HG02798 (cell line): ENCODE results near the gene SPEG.

ENCODE experiments used
- ATAC-seq: cut with Tn5 transposase; IDR thresholded peaks from one replicate; pipeline ENCODE4 v1.9.1; 2021; ENCODE audit warnings: mild to moderate bottlenecking; ENCODE audit not compliant: unreplicated experiment, poor library complexity

The SPEG gene

GRCh38 chr2:219522111-219523030 lies 87.7 kb downstream of the SPEG start:
- ATAC-seq = no peak

DNA sequence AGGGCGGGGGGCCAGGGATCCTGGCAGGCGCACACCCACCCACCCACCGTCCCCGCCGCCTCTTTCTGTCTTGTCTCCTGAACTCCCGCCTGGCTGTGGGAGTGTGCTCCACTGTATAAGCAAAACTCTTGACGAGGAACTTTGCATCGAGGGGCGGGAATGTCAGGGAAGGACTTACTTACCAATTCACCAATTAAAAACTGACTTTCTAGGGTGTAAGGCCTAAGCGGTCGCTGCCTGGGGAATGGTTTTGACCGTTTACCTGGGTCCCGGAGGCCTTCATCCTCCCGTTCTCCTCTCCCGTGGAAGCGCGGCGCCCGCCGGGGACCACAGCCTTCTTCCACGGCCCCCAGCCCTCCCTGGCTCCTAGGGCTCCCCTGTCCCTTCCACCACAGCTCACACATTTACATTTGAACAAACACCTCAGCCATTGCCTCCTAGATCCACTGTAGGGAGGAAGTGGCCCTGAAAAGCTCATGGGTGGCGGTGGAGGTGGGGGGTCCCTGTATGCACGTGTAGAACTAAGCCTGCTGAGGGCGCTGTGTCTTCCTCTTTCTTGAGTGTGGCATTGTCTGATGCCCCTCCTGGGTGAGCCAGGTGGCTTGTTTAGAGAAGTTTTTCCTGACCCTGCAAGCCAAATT lies 88.5 kb downstream of the SPEG start:
- no peak for ATAC-seq

DNA sequence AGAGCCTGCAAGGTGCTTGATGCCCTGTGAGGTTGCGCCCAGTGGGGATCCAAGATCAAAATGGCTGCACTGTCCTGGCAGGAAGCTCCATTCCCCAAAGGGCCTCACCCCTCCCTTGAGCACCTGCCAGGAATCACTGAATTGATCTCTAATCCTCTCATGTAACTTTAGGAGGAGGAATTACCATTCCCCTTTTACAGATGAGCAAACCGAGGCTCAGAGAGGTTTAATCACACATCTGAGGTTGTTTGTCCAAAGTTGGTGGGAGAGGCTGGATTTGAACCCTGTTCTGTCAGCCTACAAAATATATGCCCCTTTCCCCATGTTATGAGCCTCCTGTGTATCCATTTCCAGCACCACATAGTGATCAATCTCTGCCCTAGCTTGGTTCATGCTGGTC lies 90.2 kb downstream of the SPEG start:
- ATAC-seq = no peak

GRCh38 chr2:219525533-219526232 lies 91.0 kb downstream of the SPEG start:
- no peak for ATAC-seq

DNA sequence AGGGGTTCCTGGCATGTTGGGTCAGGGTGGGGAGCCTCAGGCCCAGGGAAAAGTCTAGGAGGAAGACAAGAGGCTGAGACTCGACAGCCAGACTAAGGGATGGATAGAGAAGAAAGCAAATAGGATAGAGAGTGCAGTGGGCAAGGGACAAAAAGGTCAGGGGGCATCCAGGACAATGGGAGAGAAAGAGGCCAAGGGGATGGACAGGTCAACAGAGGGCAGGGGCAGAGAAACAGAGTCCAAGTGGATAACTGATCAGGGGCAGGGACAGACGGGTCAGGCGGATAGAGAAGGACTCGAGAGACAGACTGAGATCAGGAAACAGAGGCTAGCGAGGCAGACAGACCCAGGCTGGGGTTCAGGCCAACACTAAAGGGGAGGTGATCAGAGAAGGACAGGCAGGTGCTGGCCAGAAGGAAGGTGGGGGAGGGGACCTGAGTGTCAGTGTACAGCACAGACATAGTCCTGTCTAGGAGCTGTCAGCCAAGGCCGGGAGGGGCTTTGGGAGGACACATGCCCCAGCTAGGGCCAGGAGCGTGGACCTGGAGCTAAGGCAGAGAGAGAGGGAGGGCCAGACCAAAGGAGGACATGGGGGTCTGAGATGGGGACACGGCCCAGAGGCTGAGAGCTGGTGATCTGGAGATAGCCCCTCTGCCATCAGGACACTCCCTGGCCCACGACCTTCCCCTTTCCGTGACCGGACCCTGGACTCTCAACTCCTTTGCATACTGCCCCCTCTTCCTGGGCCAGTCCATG lies 91.9 kb downstream of the SPEG start:
- no peak for ATAC-seq

GRCh38 chr2:219527076-219527394 lies 92.4 kb downstream of the SPEG start:
- no peak for ATAC-seq

- ATAC-seq = no peak
Observed at GRCh38 chr2:219527472-219527871, 92.8 kb downstream of the SPEG start.

DNA sequence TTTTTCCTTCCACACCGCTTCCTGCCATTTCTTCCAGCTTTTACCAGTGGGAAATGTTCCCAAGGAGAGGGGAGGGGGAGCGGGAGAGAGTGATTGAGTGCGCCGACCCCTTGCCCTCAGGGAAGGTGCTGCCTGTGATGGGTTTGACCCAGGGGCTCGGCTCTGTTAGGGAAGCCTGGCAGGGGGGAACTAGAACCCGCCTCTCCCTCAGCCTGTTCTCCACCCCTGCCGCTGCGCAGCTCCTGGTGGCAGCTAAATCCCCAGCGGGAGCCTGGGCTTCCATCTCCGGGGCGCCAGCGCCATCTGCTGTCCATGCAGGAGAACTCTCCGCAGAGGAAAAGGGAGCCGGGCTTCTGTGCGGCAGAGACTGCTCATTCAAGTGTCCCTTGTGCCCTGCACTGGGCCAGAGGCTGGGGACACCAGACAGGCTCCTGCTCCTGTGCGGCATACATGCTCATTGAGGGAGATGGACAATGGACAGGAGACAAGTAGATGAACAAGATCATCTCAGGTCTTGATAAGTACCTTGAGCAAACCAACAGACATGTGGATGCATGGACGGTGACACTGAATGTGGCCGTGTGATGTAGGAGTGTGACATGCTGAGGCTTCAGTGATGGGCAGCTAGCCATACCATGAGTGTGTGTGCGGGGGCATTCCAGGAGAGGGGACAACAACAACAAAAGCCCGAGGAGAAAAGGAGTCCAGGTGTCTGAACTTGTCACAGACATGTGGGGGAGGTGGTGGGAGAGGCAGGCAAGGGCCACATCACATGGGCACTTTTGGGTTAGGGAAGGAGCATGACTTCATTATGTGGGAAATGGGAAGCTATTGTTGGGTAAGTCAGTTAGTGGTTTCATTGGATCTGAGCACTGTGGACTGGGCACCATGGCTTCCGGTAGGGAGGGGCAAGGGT lies 95.7 kb downstream of the SPEG start:
- ATAC-seq = peak; percentile 83

- ATAC-seq = no peak
Observed at GRCh38 chr2:219531639-219532377, 97.2 kb downstream of the SPEG start.

GRCh38 chr2:219532378-219532649 lies 97.7 kb downstream of the SPEG start:
- ATAC-seq = no peak

- no peak for ATAC-seq
Observed at GRCh38 chr2:219533930-219534661, 99.5 kb downstream of the SPEG start.

DNA sequence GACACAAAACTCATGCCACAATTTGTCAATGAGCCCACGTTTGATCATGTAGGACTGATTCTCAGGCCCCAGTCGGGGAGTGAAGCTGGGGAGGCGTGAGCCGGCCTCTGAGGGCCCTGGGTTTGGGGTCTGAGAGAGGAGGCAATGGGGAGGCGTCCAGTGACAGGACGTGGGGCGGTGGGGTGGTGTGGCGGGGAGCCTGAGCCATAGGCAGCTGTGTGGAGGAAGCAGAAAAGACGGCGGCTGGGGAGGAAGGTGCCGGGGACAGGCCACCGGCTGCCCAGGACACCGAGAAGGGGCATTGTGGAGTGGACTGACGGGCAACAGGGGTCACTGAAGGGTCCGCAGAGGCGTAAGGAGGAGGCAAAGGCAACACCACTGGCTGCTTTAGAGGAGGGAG lies 101.8 kb downstream of the SPEG start:
- ATAC-seq = no peak

- ATAC-seq = no peak
Observed at GRCh38 chr2:219536967-219537366, 102.3 kb downstream of the SPEG start.

DNA sequence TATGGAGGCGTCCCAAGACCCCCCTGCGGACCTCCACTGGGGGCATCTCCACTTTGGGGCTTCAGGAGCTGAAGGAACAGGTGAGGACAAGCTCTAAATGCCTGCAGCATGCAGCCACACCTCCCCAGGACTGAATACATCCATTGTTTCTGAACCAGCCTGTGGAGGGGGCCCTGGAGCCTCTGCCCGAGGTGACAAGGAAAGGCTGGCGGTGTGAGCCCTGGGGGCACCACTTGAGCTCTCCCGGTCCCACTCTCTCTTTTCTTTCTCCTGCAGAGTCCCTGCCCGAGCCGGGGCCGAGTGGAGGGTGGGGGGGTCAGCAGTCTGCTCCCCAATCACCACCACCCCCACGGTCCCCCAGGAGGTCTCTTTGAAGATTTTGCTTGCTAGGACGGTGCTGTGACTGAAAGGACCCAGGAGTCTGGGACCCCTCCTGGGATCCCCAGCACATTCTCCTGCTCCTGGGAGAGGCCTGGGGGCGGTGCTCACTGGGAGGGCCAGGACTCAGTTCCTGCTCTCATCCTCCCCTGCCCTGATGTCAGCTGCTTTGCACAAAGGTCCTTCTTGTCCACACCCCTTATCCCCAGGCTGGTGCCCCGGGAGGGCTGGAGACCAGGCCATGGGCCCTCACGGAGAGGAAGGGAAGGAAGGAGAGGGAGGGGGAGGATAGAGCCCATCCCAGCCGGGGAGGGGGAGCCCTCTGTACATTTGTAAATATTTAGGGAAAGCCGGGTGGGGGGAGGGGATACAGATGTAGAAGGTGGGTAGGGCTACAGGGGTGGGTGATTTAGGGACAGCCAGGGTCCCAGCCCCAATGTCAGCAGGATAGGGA lies 103.2 kb downstream of the SPEG start:
- no peak for ATAC-seq

GRCh38 chr2:219538504-219538951 lies 103.9 kb downstream of the SPEG start:
- ATAC-seq = no peak

DNA sequence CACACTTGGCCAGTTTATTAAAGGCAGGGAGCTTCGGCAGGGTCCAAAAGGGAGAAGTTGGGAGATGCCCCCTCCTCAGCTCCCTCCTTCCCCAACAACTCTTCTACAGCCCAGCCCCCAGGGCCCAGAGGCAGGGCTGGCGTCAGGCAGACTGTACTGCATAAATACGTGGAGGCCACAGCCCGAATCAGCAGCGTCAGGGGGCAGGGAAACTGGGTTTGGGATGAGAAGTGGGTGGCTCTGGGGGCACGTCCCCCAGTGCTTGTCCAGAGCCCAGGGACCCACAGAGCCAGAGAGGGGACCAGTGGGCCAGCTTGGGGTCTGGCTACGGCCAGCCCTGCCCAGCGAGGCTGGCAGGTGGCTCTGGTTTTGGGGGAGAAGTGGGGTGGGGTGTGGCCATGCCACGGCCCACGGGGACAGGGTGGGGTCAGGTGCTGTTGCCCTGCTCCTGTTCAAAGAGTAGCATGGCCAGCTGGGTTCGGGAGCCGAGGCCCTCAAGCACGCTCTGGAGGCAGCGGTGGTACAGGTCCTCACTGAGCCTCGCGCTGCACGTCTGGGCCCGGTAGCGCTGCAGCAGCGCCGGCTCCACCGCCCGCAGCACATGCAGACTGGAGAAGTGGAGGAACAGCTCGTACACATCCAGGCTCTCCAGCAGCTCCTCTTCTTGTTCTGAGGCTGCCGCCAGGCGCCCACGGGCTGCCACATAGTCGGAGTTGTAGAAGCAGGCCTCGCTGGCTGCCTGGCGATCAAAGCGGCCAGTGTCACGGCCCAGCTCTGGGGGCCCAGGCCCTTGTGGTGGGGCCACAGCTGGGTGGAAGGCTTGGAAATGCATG lies 104.5 kb downstream of the SPEG start:
- no peak for ATAC-seq
